ENCODE results near the gene CCDC73. TPM values are rescaled to one million over a fixed set of nuclear protein-coding genes. Genes with fewer than 3 reads are reported as not detected.

The CCDC73 gene
- total RNA-seq, 1 experiment from 2014 or later = 0.04 TPM

- no peak overlapping the region for H4K91ac ChIP-seq (ENCODE audit: insufficient read length, low read depth, low read length)
- no peak overlapping the region for H4K8ac ChIP-seq (replicated peaks; ENCODE audit: insufficient read length, low read depth, low read length)
- no peaks in the 10 kb centered on the region for H3K9me3 ChIP-seq (ENCODE audit: control insufficient read depth, low read depth, low read length)
- no peak overlapping the region for H2AK5ac ChIP-seq (ENCODE audit: insufficient read length, low read length)
- H4K5ac ChIP-seq (ENCODE audit: insufficient read length, low read depth, low read length) = no peak overlapping the region
- H3K79me1 ChIP-seq (ENCODE audit: insufficient read depth, low read depth, low read length, poor library complexity, severe bottlenecking) = no peaks in the 10 kb centered on the region
- DNase-seq = no peak
- no peak overlapping the region for H3K4ac ChIP-seq (ENCODE audit: low read depth, low read length)
- H3K4me2 ChIP-seq (ENCODE audit: insufficient read depth, insufficient read length, low read length) = no peak overlapping the region
- no peak overlapping the region for H2BK15ac ChIP-seq (ENCODE audit: low read depth, low read length)
- no peak overlapping the region for H2AFZ ChIP-seq (ENCODE audit: low read length)
- no peaks in the 10 kb centered on the region for H3K27me3 ChIP-seq (ENCODE audit: insufficient read depth, low read length)
- H3K18ac ChIP-seq (ENCODE audit: insufficient read length, low read depth, low read length) = no peak overlapping the region
- TF ChIP-seq CTCF (conservative IDR thresholded peaks at IDR 0.05) = no peak
- H3K27ac ChIP-seq (ENCODE audit: insufficient read length, low read depth, low read length) = no peak overlapping the region
- H3K9ac ChIP-seq (ENCODE audit: extremely low read depth, insufficient read length, low read length) = no peak overlapping the region
- peaks cover 6 to 8% of the 10 kb centered on the region in 2 experiments for H3K4me1 Mint-ChIP-seq
- H2BK120ac ChIP-seq (ENCODE audit: low read depth, low read length, poor library complexity, severe bottlenecking) = no peak overlapping the region
- H3K36me3 Mint-ChIP-seq (ENCODE audit: insufficient read depth in 1 of 3, low read depth in 3 of 3) = no peaks in the 10 kb centered on the region
- H2BK5ac ChIP-seq (ENCODE audit: insufficient read length, low read length) = no peak overlapping the region
- no peaks in the 10 kb centered on the region for H3K79me2 ChIP-seq (ENCODE audit: insufficient read depth, low read length)
- no CpG with 5 or more reads among the region's 3 CpGs for WGBS (ENCODE audit: extremely low coverage, insufficient read length, low lambda C conversion rate)
- no peak overlapping the region for H3K14ac ChIP-seq (ENCODE audit: insufficient read depth, low read length)
- H2BK12ac ChIP-seq (ENCODE audit: insufficient read length, low read depth, low read length) = no peak overlapping the region
- H3K27me3 Mint-ChIP-seq (ENCODE audit: low read depth) = no peaks in the 10 kb centered on the region
- no peak overlapping the region for H2BK20ac ChIP-seq (ENCODE audit: low read depth, low read length, poor library complexity, severe bottlenecking)
- no peaks in the 10 kb centered on the region for H3K23me2 ChIP-seq (ENCODE audit: insufficient read length, low read depth, low read length, poor library complexity, severe bottlenecking)
- H3K23ac ChIP-seq (ENCODE audit: insufficient read length, low read depth, low read length) = no peak overlapping the region
- no peaks in the 10 kb centered on the region for H3K9me3 Mint-ChIP-seq
- no peak overlapping the region for H3T11ph ChIP-seq (ENCODE audit: low read length)
- H3K27ac Mint-ChIP-seq = no peak overlapping the region
- H3K4me1 ChIP-seq (ENCODE audit: insufficient read depth, low read length) = no peaks in the 10 kb centered on the region
- H3K56ac ChIP-seq (ENCODE audit: insufficient read length, low read depth, low read length) = no peak overlapping the region
- no peaks in the 10 kb centered on the region for H4K20me1 ChIP-seq (ENCODE audit: control insufficient read depth, insufficient read depth, insufficient read length)
- no peak overlapping the region for H3K4me3 Mint-ChIP-seq
Measured at GRCh38 chr11:32723332-32723731, 71.1 kb downstream of the CCDC73 start.
